ENCODE data around the gene TNFRSF9.

- TF ChIP-seq CTCF (IDR thresholded peaks at IDR 0.05) = no peak
- no peak for TF ChIP-seq TCF12 (IDR thresholded peaks at IDR 0.05)
- no peak for TF ChIP-seq JUND (IDR thresholded peaks at IDR 0.05)
- no peak for TF ChIP-seq FOXM1 (IDR thresholded peaks at IDR 0.05; ENCODE audit: low read depth)
These were observed 66.5 kb downstream of the TNFRSF9 start for GRCh38 chr1:7873801-7874795.
